Measurements from ENCODE around the gene C2CD2. TPM values are rescaled to one million over a fixed set of nuclear protein-coding genes. Genes with fewer than 3 reads are reported as not detected.
A peak's percentile ranks its signal among the peaks of the same experiment; 100 is the strongest.
"Not testable (repeated sequence)": the region's sequence is repeated elsewhere in the genome, so short reads cannot be mapped to it uniquely, and the experiment has no call there.

Gene C2CD2
- total RNA-seq, 4 donors from 2014 or later, result 11.6 to 25.3 (median 18.9) TPM

- Histone ChIP-seq H3K4me1 (peaks cover 0 to 8% (median 0%) of the 10 kb centered on the region in 4 donors), H3K27ac (replicated peaks in 1 of 4) (no peak overlapping the region), H3K9me3 (no peaks in the 10 kb centered on the region), H3K27me3 (no peaks in the 10 kb centered on the region), H3K36me3 (peaks cover 6 to 67% (median 33%) of the 10 kb centered on the region in 4 donors), H3K4me3 (no peak overlapping the region)
- no peak for TF ChIP-seq POLR2AphosphoS5 (IDR thresholded peaks at IDR 0.05)
- no peak for TF ChIP-seq POLR2A (IDR thresholded peaks at IDR 0.05; ENCODE audit: low read depth)
- TF ChIP-seq, protein P1, sequence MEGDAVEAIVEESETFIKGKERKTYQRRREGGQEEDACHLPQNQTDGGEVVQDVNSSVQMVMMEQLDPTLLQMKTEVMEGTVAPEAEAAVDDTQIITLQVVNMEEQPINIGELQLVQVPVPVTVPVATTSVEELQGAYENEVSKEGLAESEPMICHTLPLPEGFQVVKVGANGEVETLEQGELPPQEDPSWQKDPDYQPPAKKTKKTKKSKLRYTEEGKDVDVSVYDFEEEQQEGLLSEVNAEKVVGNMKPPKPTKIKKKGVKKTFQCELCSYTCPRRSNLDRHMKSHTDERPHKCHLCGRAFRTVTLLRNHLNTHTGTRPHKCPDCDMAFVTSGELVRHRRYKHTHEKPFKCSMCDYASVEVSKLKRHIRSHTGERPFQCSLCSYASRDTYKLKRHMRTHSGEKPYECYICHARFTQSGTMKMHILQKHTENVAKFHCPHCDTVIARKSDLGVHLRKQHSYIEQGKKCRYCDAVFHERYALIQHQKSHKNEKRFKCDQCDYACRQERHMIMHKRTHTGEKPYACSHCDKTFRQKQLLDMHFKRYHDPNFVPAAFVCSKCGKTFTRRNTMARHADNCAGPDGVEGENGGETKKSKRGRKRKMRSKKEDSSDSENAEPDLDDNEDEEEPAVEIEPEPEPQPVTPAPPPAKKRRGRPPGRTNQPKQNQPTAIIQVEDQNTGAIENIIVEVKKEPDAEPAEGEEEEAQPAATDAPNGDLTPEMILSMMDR (IDR thresholded peaks at IDR 0.05), result no peak
- DNase-seq (ENCODE audit: extremely low spot score), result peak; percentile 12
- WGBS, result 100% methylated on average over 1 of the region's 1 CpG
- intact Hi-C loops (cut with DNase I), result no loop called here
Measured at GRCh38 chr21:41997657-41998056, 43.8 kb upstream of the C2CD2 start.

DNA sequence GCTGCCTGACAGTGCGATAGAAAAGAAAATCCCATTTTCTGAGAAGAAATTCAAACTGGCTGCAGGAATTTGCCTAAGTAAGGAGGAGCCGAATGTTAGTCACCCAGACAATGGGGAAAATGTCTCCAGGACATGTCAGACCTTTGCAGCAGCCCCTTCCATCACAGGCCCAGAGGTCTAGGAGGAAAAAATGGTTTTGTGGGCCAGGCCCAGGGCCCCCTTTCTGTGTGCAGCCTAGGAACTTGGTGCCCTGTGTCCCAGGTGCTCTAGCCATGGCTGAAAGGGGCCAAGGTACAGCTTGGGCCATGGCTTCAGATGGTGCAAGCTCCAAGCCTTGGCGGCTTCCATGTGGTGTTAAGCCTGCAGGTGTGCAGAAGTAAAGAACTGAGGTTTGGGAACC lies 41.8 kb upstream of the C2CD2 start:
- DNase-seq (ENCODE audit: extremely low spot score), result peak; percentile 37
- no peaks in the 10 kb centered on the region for H3K27me3 ChIP-seq
- H3K36me3 ChIP-seq, result peaks cover 22 to 69% (median 43%) of the 10 kb centered on the region in 4 donors
- 95% methylated on average over 3 of the region's 3 CpGs for WGBS
- no peaks in the 10 kb centered on the region for H3K9me3 ChIP-seq
- TF ChIP-seq, protein P1 (IDR thresholded peaks at IDR 0.05), result no peak
- TF ChIP-seq EP300 (IDR thresholded peaks at IDR 0.05) (no peak), POLR2AphosphoS5 (IDR thresholded peaks at IDR 0.05) (no peak), POLR2A (IDR thresholded peaks at IDR 0.05; ENCODE audit: low read depth) (no peak)
- H3K4me1 ChIP-seq, result peaks cover 0 to 5% (median 0%) of the 10 kb centered on the region in 4 donors
- H3K4me3 ChIP-seq, result no peak overlapping the region
- intact Hi-C loops (cut with DNase I), result no loop called here
- H3K27ac ChIP-seq (replicated peaks in 1 of 4), result no peak overlapping the region

DNA sequence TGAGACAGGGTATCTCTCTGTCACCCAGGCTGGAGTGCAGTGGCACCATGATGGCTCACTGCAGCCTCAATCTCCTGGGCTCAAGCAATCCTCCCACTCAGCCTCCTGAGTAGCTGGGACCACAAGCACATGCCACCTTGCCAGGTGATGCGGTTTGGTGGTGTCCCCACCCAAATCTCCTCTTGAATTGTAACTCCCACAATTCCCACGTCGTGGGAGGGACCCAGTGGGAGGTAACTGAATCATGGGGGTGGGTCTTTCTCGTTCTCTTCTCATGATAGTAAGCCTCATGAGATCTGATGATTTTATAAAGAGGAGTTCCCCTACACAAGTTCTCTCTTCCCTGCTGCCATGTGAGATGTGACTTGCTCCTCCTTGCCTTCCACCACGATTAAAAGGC lies 40.8 kb upstream of the C2CD2 start:
- peaks cover 22 to 71% (median 44%) of the 10 kb centered on the region in 4 donors for H3K36me3 ChIP-seq
- H3K27me3 ChIP-seq; H3K9me3 ChIP-seq; H3K4me3 ChIP-seq; H3K27ac ChIP-seq (replicated peaks in 1 of 4); H3K4me1 ChIP-seq; intact Hi-C loops (cut with DNase I): not testable (repeated sequence)
- DNase-seq (ENCODE audit: extremely low spot score), result peak; percentile 79
- 99% methylated on average over 5 of the region's 5 CpGs for WGBS

DNA sequence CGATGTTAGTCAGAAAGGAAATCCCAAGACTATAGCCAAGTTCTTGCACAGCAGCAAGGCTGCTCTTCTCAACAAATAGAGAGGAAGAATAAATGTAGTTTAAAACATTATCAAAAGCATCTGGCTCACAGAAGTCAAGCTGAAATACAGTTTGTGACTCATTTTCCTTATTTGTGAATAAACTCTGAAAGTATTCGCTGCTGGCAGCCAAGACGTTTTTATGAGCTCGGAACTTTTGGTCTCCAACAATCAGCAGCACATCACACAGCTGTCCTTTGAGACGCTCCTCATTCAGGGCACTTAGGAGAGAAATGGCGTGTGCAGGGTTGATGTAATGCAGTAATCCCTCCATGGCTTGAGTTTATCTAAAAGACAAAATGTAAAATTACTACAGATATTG lies 39.9 kb upstream of the C2CD2 start:
- no peak overlapping the region for H3K27ac ChIP-seq (replicated peaks in 1 of 4)

DNA sequence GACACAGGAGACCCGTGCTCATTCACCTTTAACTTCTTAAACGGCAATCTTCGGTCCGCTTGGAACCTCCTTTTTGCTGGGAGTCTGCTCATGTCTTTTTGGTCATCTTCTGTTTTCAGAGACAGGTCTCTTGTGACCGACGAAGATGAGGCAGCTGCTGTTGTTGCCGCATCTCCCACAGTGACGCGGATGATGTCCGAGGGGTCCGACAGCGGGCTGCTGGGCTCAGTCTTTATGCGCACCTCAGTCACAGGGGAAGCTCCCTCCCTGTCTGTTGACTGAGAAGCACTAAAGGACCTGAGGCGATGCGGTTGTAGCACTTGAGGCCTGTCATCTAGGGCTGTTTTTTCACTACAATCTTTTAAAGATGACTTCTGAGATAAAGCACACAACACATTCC lies 38.8 kb upstream of the C2CD2 start:
- intact Hi-C loops (cut with DNase I), result no loop called here
- no peaks in the 10 kb centered on the region for H3K27me3 ChIP-seq
- no peak for TF ChIP-seq EP300 (IDR thresholded peaks at IDR 0.05)
- TF ChIP-seq POLR2AphosphoS5 (IDR thresholded peaks at IDR 0.05), result no peak
- no peak for TF ChIP-seq POLR2A (IDR thresholded peaks at IDR 0.05; ENCODE audit: low read depth)
- TF ChIP-seq, protein P1 (IDR thresholded peaks at IDR 0.05), result no peak
- no peak overlapping the region for H3K27ac ChIP-seq (replicated peaks in 1 of 4)
- peaks cover 22 to 69% (median 43%) of the 10 kb centered on the region in 4 donors for H3K36me3 ChIP-seq
- WGBS, result 98% methylated on average over 15 of the region's 15 CpGs
- peaks cover 0 to 5% (median 0%) of the 10 kb centered on the region in 4 donors for H3K4me1 ChIP-seq
- DNase-seq (ENCODE audit: extremely low spot score), result peak; percentile 70
- no peak overlapping the region for H3K4me3 ChIP-seq
- no peaks in the 10 kb centered on the region for H3K9me3 ChIP-seq

More for the DNA sequence above, 39.9 kb upstream of the C2CD2 start:
- WGBS, result 61% methylated on average over 6 of the region's 6 CpGs
- Histone ChIP-seq H3K9me3 (no peaks in the 10 kb centered on the region), H3K4me1 (peaks cover 0 to 5% (median 0%) of the 10 kb centered on the region in 4 donors), H3K36me3 (peaks cover 22 to 69% (median 43%) of the 10 kb centered on the region in 4 donors), H3K4me3 (no peak overlapping the region), H3K27me3 (no peaks in the 10 kb centered on the region)
- DNase-seq (ENCODE audit: extremely low spot score), result peak; percentile 64
- TF ChIP-seq, protein P1 (IDR thresholded peaks at IDR 0.05), result no peak
- TF ChIP-seq POLR2AphosphoS5 (IDR thresholded peaks at IDR 0.05) (no peak), EP300 (IDR thresholded peaks at IDR 0.05) (no peak), POLR2A (IDR thresholded peaks at IDR 0.05; ENCODE audit: low read depth) (no peak)
- intact Hi-C loops (cut with DNase I), result no loop called here

Measured in esophagus muscularis mucosa (tissue), 4 donors.